HepG2 (cell line): ENCODE results near the gene ZFPL1. TPM values are rescaled to one million over a fixed set of nuclear protein-coding genes. Genes with fewer than 3 reads are reported as not detected.

Experiments
- ATF7-NPFF ChIP-seq: sonication (generic); formaldehyde crosslinking; IDR thresholded peaks from 2 replicates; pipeline ENCODE4 v1.8.1; 2023; ENCODE audit warnings: mild to moderate bottlenecking, low read depth, missing genetic modification reagents, moderate library complexity
- BRF2 ChIP-seq: sonication (generic); formaldehyde crosslinking; IDR thresholded peaks from 2 replicates; pipeline ENCODE4 v1.8.1; 2022; ENCODE audit warnings: mild to moderate bottlenecking, missing genetic modification reagents
- FOXJ3 ChIP-seq: sonication (generic); formaldehyde crosslinking; IDR thresholded peaks from 2 replicates; pipeline ENCODE4 v1.4.0; 2020; ENCODE audit warnings: missing genetic modification reagents, mild to moderate bottlenecking, borderline replicate concordance
- KDM6A ChIP-seq: IDR thresholded peaks from 2 replicates; pipeline ENCODE4 v1.6.1; 2016; ENCODE audit warnings: low read depth
- MLX ChIP-seq: IDR thresholded peaks from 2 replicates; pipeline ENCODE4 v1.6.1; 2016
- NFIC ChIP-seq: IDR thresholded peaks from 2 replicates; pipeline ENCODE4 v1.6.1; 2012; ENCODE audit warnings: mild to moderate bottlenecking, low read length, inconsistent platforms
- NKX3-1 ChIP-seq: sonication (generic); formaldehyde crosslinking; IDR thresholded peaks from 2 replicates; pipeline ENCODE4 v1.5.0; 2020; ENCODE audit warnings: missing genetic modification reagents
- PRPF4 ChIP-seq: fragments of 200-400 bp; formaldehyde crosslinking; IDR thresholded peaks from 2 replicates; pipeline ENCODE4 v1.6.1; 2016; ENCODE audit warnings: low read length, low read depth; ENCODE audit not compliant: poor library complexity, severe bottlenecking
- RARA ChIP-seq: IDR thresholded peaks from 2 replicates; pipeline ENCODE4 v1.6.1; 2016; ENCODE audit warnings: missing genetic modification reagents, missing compliant biosample characterization
- SALL1 ChIP-seq: sonication (generic); formaldehyde crosslinking; IDR thresholded peaks from 2 replicates; pipeline ENCODE4 v1.8.0; 2022; ENCODE audit warnings: mild to moderate bottlenecking, missing genetic modification reagents
- SOX5 ChIP-seq: IDR thresholded peaks from 2 replicates; pipeline ENCODE4 v1.6.1; 2016; ENCODE audit warnings: borderline replicate concordance
- TEAD3 ChIP-seq: optimal IDR thresholded peaks from 2 replicates; pipeline ENCODE3; 2016; ENCODE audit warnings: borderline replicate concordance
- TRAFD1 ChIP-seq: sonication (generic); formaldehyde crosslinking; IDR thresholded peaks from 2 replicates; pipeline ENCODE4 v1.5.1; 2020; ENCODE audit warnings: missing genetic modification reagents, mild to moderate bottlenecking, borderline replicate concordance
- ZBTB7A ChIP-seq: sonication (generic); formaldehyde crosslinking; IDR thresholded peaks from 2 replicates; pipeline ENCODE4 v1.8.0; 2022; ENCODE audit warnings: mild to moderate bottlenecking, missing genetic modification reagents
- ZFP82 ChIP-seq: sonication (generic); formaldehyde crosslinking; IDR thresholded peaks from 2 replicates; pipeline ENCODE4 v1.5.1; 2020; ENCODE audit warnings: mild to moderate bottlenecking, missing genetic modification reagents, borderline replicate concordance
- ZMYM3 ChIP-seq: sonication (generic); formaldehyde crosslinking; IDR thresholded peaks from 2 replicates; pipeline ENCODE4 v1.5.1; 2020; ENCODE audit warnings: mild to moderate bottlenecking, missing genetic modification reagents
- ZNF143 ChIP-seq: sonication (generic); formaldehyde crosslinking; IDR thresholded peaks from 2 replicates; pipeline ENCODE4 v1.4.0; 2020; ENCODE audit warnings: missing genetic modification reagents
- ZNF263 ChIP-seq: sonication (generic); formaldehyde crosslinking; IDR thresholded peaks from 2 replicates; pipeline ENCODE4 v1.4.0; 2020; ENCODE audit warnings: missing genetic modification reagents
- ZNF510 ChIP-seq: sonication (generic); formaldehyde crosslinking; IDR thresholded peaks from 2 replicates; pipeline ENCODE4 v1.4.0; 2020; ENCODE audit warnings: low read depth, mild to moderate bottlenecking, missing genetic modification reagents
- ZNF574 ChIP-seq: sonication (generic); formaldehyde crosslinking; IDR thresholded peaks from 2 replicates; pipeline ENCODE4 v1.4.0; 2020; ENCODE audit warnings: missing genetic modification reagents
- ZNF777 ChIP-seq: sonication (generic); formaldehyde crosslinking; IDR thresholded peaks from 2 replicates; pipeline ENCODE4 v1.4.0; 2020; ENCODE audit warnings: missing genetic modification reagents
- ZSCAN21 ChIP-seq: sonication (generic); formaldehyde crosslinking; IDR thresholded peaks from 2 replicates; pipeline ENCODE4 v1.8.0; 2022; ENCODE audit warnings: mild to moderate bottlenecking, missing genetic modification reagents, moderate library complexity, borderline replicate concordance
- polyA plus RNA-seq, 8 experiments: library from polyadenylated mRNA; depleted of rRNA in 3 of 8; stranded (reverse) in 7 of 8; unstranded in 1 of 8; fragments of >200 nt; fragmentation: Illumina TruSeq in 4 of 8; extraction: Trizol in 4 of 8; gene quantifications; 2 replicates each; pipeline versions ENCODE4 v1.2.1 to v1.2.3, GENCODE V29; 2011 to 2016; ENCODE audit warnings: low read depth in 4 of 8, missing spikeins in 1 of 8, mixed read lengths in 1 of 8; ENCODE audit not compliant: insufficient read depth in 1 of 8
- total RNA-seq, 5 experiments: library from RNA; depleted of rRNA; stranded (reverse); fragments of >200 nt; fragmentation: Illumina TruSeq; extraction: Trizol; gene quantifications; 2 replicates each; pipeline ENCODE4 v1.2.3, GENCODE V29; 2016; ENCODE audit warnings: low read depth in 1 of 5

The ZFPL1 gene
- total and polyA plus RNA-seq, 2 of the 13 experiments (the other 11 are each of a cell fraction or from before 2014, with no cell fraction given) = 32.2 to 56.0 TPM

- no peak for TF ChIP-seq MLX (CRISPR knock-in tag)
- no peak for TF ChIP-seq ZNF574
- TF ChIP-seq NFIC = no peak
- TF ChIP-seq TEAD3 = no peak
- TF ChIP-seq RARA (CRISPR knock-in tag) = 0 out of 2 replicates have a peak, but pooled peaks have one; percentile 13
- TF ChIP-seq ZNF510 (CRISPR knock-in tag) = no peak
- TF ChIP-seq ZMYM3 (CRISPR knock-in tag) = 0 out of 2 replicates have a peak, but pooled peaks have one; percentile 9
- no peak for TF ChIP-seq NKX3-1 (CRISPR knock-in tag)
- TF ChIP-seq PRPF4 = no peak
- peak; percentile 60; the same call in 1 of the 2 replicates for TF ChIP-seq ZBTB7A (CRISPR knock-in tag)
- TF ChIP-seq ZFP82 (CRISPR knock-in tag) = no peak
- TF ChIP-seq ZNF263 (CRISPR knock-in tag) = peak; percentile 35; the same call in 1 of the 2 replicates
- no peak for TF ChIP-seq BRF2 (CRISPR knock-in tag)
- peak; percentile 27 for TF ChIP-seq SALL1
- TF ChIP-seq ZNF777 (CRISPR knock-in tag) = no peak
- TF ChIP-seq TRAFD1 (CRISPR knock-in tag) = no peak
- peak; percentile 59; the same call in 1 of the 2 replicates for TF ChIP-seq ZNF143
- TF ChIP-seq ZSCAN21 (CRISPR knock-in tag) = 0 out of 2 replicates have a peak, but pooled peaks have one; percentile 28
- no peak for TF ChIP-seq SOX5 (CRISPR knock-in tag)
- TF ChIP-seq FOXJ3 = no peak
- TF ChIP-seq ATF7-NPFF (CRISPR knock-in tag) = no peak
- TF ChIP-seq KDM6A = no peak
Observed at GRCh38 chr11:65059959-65060824, 23.8 kb upstream of the ZFPL1 start (continued).
